K562 (cell line): ENCODE results near the gene IGSF21. TPM values are rescaled to one million over a fixed set of nuclear protein-coding genes. Genes with fewer than 3 reads are reported as not detected.

ENCODE experiments used
- ATAC-seq: fragments of 200-7000 bp; cut with Tn5 transposase; 3 replicates; pipeline ENCODE4 v1.9.1; 2020; ENCODE audit warnings: moderate library complexity
- BruUV-seq: library from RNA; stranded (reverse); fragments of 400-500 nt; replicated peaks from 2 replicates; lab custom pipeline; 2021; lab: Mats Ljungman, UMichigan
- CTCF ChIA-PET: fragments of 300-600 bp; formaldehyde crosslinking; extraction: SDS; loops from one replicate; lab custom pipeline; 2021; ENCODE audit warnings: low intra/inter-chr PET ratio; lab: Yijun Ruan, JAX
- POLR2A ChIA-PET: fragments of 300-600, 350-650 bp; sonication (Branson Sonifier 250); formaldehyde crosslinking; extraction: SDS; loops from one replicate; lab custom pipeline; 2021; ENCODE audit warnings: antibody characterized with exemption, inconsistent platforms; lab: Yijun Ruan, JAX
- DNase-seq, 4 experiments: peaks; one replicate each; pipeline versions ENCODE4 v3.0.0 to v3.0.0-alpha.2; 2011 to 2018; ENCODE audit warnings: low spot score in 3 of 4, mixed read lengths in 3 of 4; ENCODE audit errors: extremely low read depth in 1 of 4
- FAIRE-seq: peaks from 2 replicates; lab custom pipeline; 2011; peaks lifted over from hg19 to GRCh38; lab: Jason Lieb, UNC
- H2AFZ ChIP-seq: 2 replicates; pipeline ENCODE4 v1.6.0; 2011; ENCODE audit warnings: low read depth, low read length, control low read depth, inconsistent platforms
- H3K27ac ChIP-seq: fragments of 200-600 bp; 3 replicates; pipeline ENCODE4 v1.8.0; 2011; ENCODE audit warnings: low read depth, mild to moderate bottlenecking, control low read depth, inconsistent platforms, low read length, moderate library complexity, mixed read lengths; ENCODE audit errors: extremely low read depth
- H3K27me3 ChIP-seq, 2 experiments: fragments of 300-600 bp in 1 of 2; 2 replicates in 1 of 2; 3 replicates in 1 of 2; pipeline versions ENCODE4 v1.6.0 to v1.8.0; 2011; ENCODE audit warnings: inconsistent platforms in 2 of 2, low read length in 2 of 2, mild to moderate bottlenecking in 1 of 2, mixed read lengths in 1 of 2, moderate library complexity in 1 of 2; ENCODE audit not compliant: control insufficient read depth in 2 of 2, insufficient read depth in 2 of 2
- H3K36me3 ChIP-seq: fragments of 300-600 bp; 3 replicates; pipeline ENCODE4 v1.8.0; 2011; ENCODE audit warnings: mild to moderate bottlenecking, low read length, inconsistent platforms; ENCODE audit not compliant: control insufficient read depth, insufficient read depth
- H3K4me1 ChIP-seq, 2 experiments: fragments of 200-600 bp in 1 of 2; replicated peaks in 1 of 2; 2 replicates in 1 of 2; 3 replicates in 1 of 2; pipeline versions ENCODE4 v1.5.1 to v1.8.0; 2011; ENCODE audit warnings: inconsistent platforms in 2 of 2, low read length in 2 of 2, mild to moderate bottlenecking in 1 of 2, mixed read lengths in 1 of 2, moderate library complexity in 1 of 2; ENCODE audit not compliant: control insufficient read depth in 2 of 2, insufficient read depth in 2 of 2
- H3K4me2 ChIP-seq: 2 replicates; pipeline ENCODE4 v1.6.1; 2011; ENCODE audit warnings: low read length, control low read depth, inconsistent platforms, mixed read lengths; ENCODE audit not compliant: insufficient read depth
- H3K4me3 ChIP-seq: fragments of 200-600 bp; sonication (generic), shearing (Covaris generic); 2 replicates; pipeline ENCODE4 v1.5.1; 2016; ENCODE audit warnings: control low read depth, inconsistent platforms
- H3K79me2 ChIP-seq: fragments of 200-600 bp; 3 replicates; pipeline ENCODE4 v1.8.0; 2011; ENCODE audit warnings: low read length, inconsistent platforms; ENCODE audit not compliant: control insufficient read depth, insufficient read depth
- H3K9ac ChIP-seq, 2 experiments: 2 replicates each; pipeline versions ENCODE4 v1.6.0 to v1.6.1; 2011; ENCODE audit warnings: low read depth in 2 of 2, low read length in 2 of 2, control low read depth in 1 of 2, inconsistent platforms in 1 of 2, mild to moderate bottlenecking in 1 of 2, mixed read lengths in 1 of 2; ENCODE audit not compliant: insufficient read depth in 1 of 2
- H3K9me1 ChIP-seq: one replicate; pipeline ENCODE4 v1.6.0; 2011; ENCODE audit warnings: inconsistent platforms, mild to moderate bottlenecking, low read length, moderate library complexity; ENCODE audit not compliant: control insufficient read depth, insufficient read depth
- H3K9me3 ChIP-seq: replicated peaks from 2 replicates; pipeline ENCODE4 v1.5.1; 2011; ENCODE audit warnings: low read depth, low read length, inconsistent platforms; ENCODE audit not compliant: control insufficient read depth, insufficient read depth
- H4K20me1 ChIP-seq: replicated peaks from 2 replicates; pipeline ENCODE4 v1.6.1; 2011; ENCODE audit warnings: low read length, inconsistent platforms, mixed read lengths; ENCODE audit not compliant: control insufficient read depth, insufficient read depth
- CAMTA2 ChIP-seq: fragments of 250-450 bp; sonication (Bioruptor Pico); conservative IDR thresholded peaks from 2 replicates; pipeline ENCODE4 v1.5.1; 2022
- CXXC5 ChIP-seq: fragments of 250-450 bp; sonication (Bioruptor Pico); IDR thresholded peaks from 2 replicates; pipeline ENCODE4 v1.8.0; 2022; ENCODE audit warnings: inconsistent platforms, mild to moderate bottlenecking, moderate library complexity
- KHSRP ChIP-seq: fragments of 450-650 bp; IDR thresholded peaks from 2 replicates; pipeline ENCODE4 v1.6.1; 2017
- MIER1 ChIP-seq: fragments of 450-650 bp; IDR thresholded peaks from 2 replicates; pipeline ENCODE4 v1.6.1; 2016; ENCODE audit warnings: antibody characterized with exemption, mild to moderate bottlenecking, low read depth
- PHB2 ChIP-seq: fragments of 450-650 bp; IDR thresholded peaks from 2 replicates; pipeline ENCODE4 v1.6.1; 2017; ENCODE audit warnings: low read depth
- RBM22 ChIP-seq: fragments of 200-400 bp; formaldehyde crosslinking; IDR thresholded peaks from 2 replicates; pipeline ENCODE4 v1.6.1; 2018; ENCODE audit warnings: low read length, low read depth; ENCODE audit not compliant: poor library complexity, severe bottlenecking
- SMAD3 ChIP-seq: fragments of 450-650 bp; formaldehyde crosslinking; conservative IDR thresholded peaks from 2 replicates; pipeline ENCODE4 v1.4.0; 2020; ENCODE audit warnings: mild to moderate bottlenecking
- TBL1XR1 ChIP-seq, 2 experiments: IDR thresholded peaks; 2 replicates each; pipeline ENCODE4 v1.6.1; 2012; ENCODE audit warnings: improper control_type of control experiment in 2 of 2, low read length in 2 of 2, mild to moderate bottlenecking in 1 of 2
- ZNF124 ChIP-seq: sonication (generic); formaldehyde crosslinking; IDR thresholded peaks from 2 replicates; pipeline ENCODE4 v1.8.1; 2022; ENCODE audit warnings: missing genetic modification reagents
- ZNF239 ChIP-seq: fragments of 250-450 bp; sonication (Bioruptor Pico); IDR thresholded peaks from 2 replicates; pipeline ENCODE4 v1.4.0; 2020; ENCODE audit warnings: mild to moderate bottlenecking
- ZNF24 ChIP-seq: fragments of 450-650 bp; IDR thresholded peaks from 2 replicates; pipeline ENCODE4 v1.6.1; 2016
- ZNF696 ChIP-seq: fragments of 250-450 bp; sonication (Bioruptor Pico); conservative IDR thresholded peaks from 2 replicates; pipeline ENCODE4 v1.4.0; 2020; ENCODE audit warnings: mild to moderate bottlenecking, moderate library complexity
- WGBS: fragments of 100-300 bp; shearing (Covaris generic); methylation state at CpG from one replicate; pipeline ENCODE4 v1.1.6; 2016; ENCODE audit warnings: low coverage, mixed read lengths; ENCODE audit not compliant: insufficient coverage; ENCODE audit errors: missing lambda C conversion rate; 5-methylcytosine and 5-hydroxymethylcytosine counted together
- in situ Hi-C: fragments of 300-500 bp; cut with MboI; formaldehyde crosslinking; loops from 4 replicates; pipeline ENCODE4 v1.15.0; 2018; ENCODE audit warnings: inconsistent platforms, mixed read lengths
- intact Hi-C: fragments of 100-400 bp; cut with micrococcal nuclease; formaldehyde crosslinking; loops from 2 replicates; pipeline ENCODE4 v1.14.2; 2022
- polyA plus RNA-seq, 8 experiments: library from polyadenylated mRNA; depleted of rRNA in 4 of 8; stranded (reverse) in 5 of 8; unstranded in 3 of 8; fragments of >200 nt; fragmentation: Nextera tagmentation in 2 of 8; fragmentation: Illumina TruSeq in 1 of 8; extraction: Ambion mirVana in 2 of 8; extraction: Trizol in 1 of 8; gene quantifications; 2 replicates each; pipeline versions ENCODE4 v1.2.1 to v1.2.3, GENCODE V29; 2011 to 2014; ENCODE audit warnings: inconsistent platforms in 1 of 8, missing spikeins in 1 of 8
- total RNA-seq, 7 experiments: library from RNA; depleted of rRNA in 6 of 7; stranded (reverse); fragments of >200 nt in 6 of 7; fragmentation: Illumina TruSeq in 2 of 7; extraction: Trizol in 2 of 7; gene quantifications; 2 replicates each; pipeline versions ENCODE4 v1.2.1 to v1.2.3, GENCODE V29; 2011 to 2021; ENCODE audit warnings: low replicate concordance in 1 of 7
- TF ChIP-seq, protein P1 (sequence below): sonication (generic); formaldehyde crosslinking; IDR thresholded peaks from 2 replicates; pipeline ENCODE4 v1.8.0; 2022; ENCODE audit warnings: mild to moderate bottlenecking, missing genetic modification reagents, borderline replicate concordance

The IGSF21 gene
- total and polyA plus RNA-seq, 9 of the 15 experiments (the other 6 are each of a cell fraction or from before 2014, with no cell fraction given) = not detected

DNA sequence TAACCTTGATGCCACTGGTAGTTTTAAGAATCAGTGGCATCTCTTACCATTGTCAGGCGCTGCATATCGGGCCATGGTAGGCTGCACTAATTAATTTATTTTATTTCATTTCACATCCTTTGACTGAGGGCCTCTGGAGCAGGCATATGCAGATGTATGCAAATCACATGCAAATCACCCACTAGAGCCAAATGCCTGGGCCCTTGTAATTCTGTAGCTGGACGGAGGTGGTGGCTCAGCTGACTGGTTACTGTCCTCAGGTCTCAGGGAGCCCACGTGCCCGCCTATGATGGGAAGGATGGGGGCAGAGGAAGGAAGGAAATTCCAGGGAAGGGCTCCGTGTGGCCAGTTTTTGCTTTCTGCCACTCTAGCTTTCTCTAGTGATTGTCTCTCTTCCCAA, 122.7 kb downstream of the IGSF21 start:
- FAIRE-seq = no peak
- Histone ChIP-seq H3K27ac (no peak overlapping the region), H3K9me1 (no peaks in the 10 kb centered on the region), H4K20me1 (no peaks in the 10 kb centered on the region), H3K36me3 (no peaks in the 10 kb centered on the region), H3K4me2 (no peak overlapping the region), H3K79me2 (no peaks in the 10 kb centered on the region), H2AFZ (no peak overlapping the region), H3K4me1 (no peaks in the 10 kb centered on the region), H3K9ac (no peak overlapping the region), H3K27me3 (no peaks in the 10 kb centered on the region; a peak in 1 of 5 replicates), H3K4me3 (no peak overlapping the region), H3K9me3 (peaks cover 4% of the 10 kb centered on the region; the same call in 1 of the 2 replicates)
- intact Hi-C loops (no loop called here), in situ Hi-C loops (no loop called here)
- BruUV-seq = no TSS peak
- DNase-seq = no peak
- 0% methylated on average over 6 of the region's 6 CpGs for WGBS
- CTCF ChIA-PET = no interaction called here
- ATAC-seq = no peak
- POLR2A ChIA-PET = no interaction called here
- no peak for TF ChIP-seq CAMTA2 (CRISPR knock-in tag)

DNA sequence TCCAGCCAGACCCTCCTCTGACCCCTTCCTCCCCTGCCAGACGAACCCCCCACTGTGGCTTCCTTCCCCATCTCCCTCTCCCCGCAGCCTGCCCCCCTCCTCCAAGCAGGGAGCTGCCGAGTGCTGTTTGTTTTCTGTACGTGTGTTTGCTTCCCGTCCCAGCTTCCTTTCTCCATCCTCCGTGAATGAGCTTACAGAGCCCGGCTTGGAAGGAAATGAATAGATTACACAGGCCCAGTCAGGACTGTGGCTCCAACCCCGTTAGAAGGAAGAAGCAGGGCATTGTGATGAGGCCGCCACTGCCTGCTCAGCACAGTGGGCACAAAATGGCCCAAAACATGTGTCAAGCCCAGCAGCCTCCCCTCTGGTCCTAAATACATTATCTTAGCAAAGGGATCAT, 123.2 kb downstream of the IGSF21 start:
- H3K9me3 ChIP-seq = peaks cover 4% of the 10 kb centered on the region; the same call in 1 of the 2 replicates
- intact Hi-C loops (no loop called here), in situ Hi-C loops (no loop called here)
- H3K4me1 ChIP-seq = no peaks in the 10 kb centered on the region
- WGBS = 4% methylated on average over 8 of the region's 9 CpGs
- CTCF ChIA-PET = no interaction called here
- ATAC-seq (no peak), FAIRE-seq (no peak), DNase-seq (no peak)
- H3K9ac ChIP-seq = no peak overlapping the region
- H3K27me3 ChIP-seq = no peaks in the 10 kb centered on the region; a peak in 1 of 5 replicates
- no TSS peak for BruUV-seq
- H2AFZ ChIP-seq = no peak overlapping the region
- POLR2A ChIA-PET = interaction anchor here (0.6 kb wide), 1 partner anchor 91 kb away, joined by 3 read pairs; no protein-coding TSS in a partner anchor
- no peaks in the 10 kb centered on the region for H3K79me2 ChIP-seq
- no peak overlapping the region for H3K4me3 ChIP-seq
- no peak overlapping the region for H3K4me2 ChIP-seq
- H3K9me1 ChIP-seq = no peaks in the 10 kb centered on the region
- no peaks in the 10 kb centered on the region for H3K36me3 ChIP-seq
- H3K27ac ChIP-seq = no peak overlapping the region
- TF ChIP-seq KHSRP (no peak), PHB2 (no peak), TBL1XR1 (IDR thresholded peaks at IDR 0.05; ENCODE audit: low read length in 2 of 2) (no peak), ZNF696 (no peak), ZNF24 (no peak), MIER1 (no peak), ZNF239 (CRISPR knock-in tag) (no peak), SMAD3 (no peak), CXXC5 (CRISPR knock-in tag) (no peak), RBM22 (no peak), ZNF124 (no peak)
- TF ChIP-seq, protein P1, sequence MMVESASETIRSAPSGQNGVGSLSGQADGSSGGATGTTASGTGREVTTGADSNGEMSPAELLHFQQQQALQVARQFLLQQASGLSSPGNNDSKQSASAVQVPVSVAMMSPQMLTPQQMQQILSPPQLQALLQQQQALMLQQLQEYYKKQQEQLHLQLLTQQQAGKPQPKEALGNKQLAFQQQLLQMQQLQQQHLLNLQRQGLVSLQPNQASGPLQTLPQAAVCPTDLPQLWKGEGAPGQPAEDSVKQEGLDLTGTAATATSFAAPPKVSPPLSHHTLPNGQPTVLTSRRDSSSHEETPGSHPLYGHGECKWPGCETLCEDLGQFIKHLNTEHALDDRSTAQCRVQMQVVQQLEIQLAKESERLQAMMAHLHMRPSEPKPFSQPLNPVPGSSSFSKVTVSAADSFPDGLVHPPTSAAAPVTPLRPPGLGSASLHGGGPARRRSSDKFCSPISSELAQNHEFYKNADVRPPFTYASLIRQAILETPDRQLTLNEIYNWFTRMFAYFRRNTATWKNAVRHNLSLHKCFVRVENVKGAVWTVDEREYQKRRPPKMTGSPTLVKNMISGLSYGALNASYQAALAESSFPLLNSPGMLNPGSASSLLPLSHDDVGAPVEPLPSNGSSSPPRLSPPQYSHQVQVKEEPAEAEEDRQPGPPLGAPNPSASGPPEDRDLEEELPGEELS (CRISPR knock-in tag) = no peak
- TF ChIP-seq, all 486 proteins: peak for 0
- no peaks in the 10 kb centered on the region for H4K20me1 ChIP-seq
